ENCODE measurements around the gene SPATA17.

Gene SPATA17

GRCh38 chr1:217897100-217897499, 266.0 kb downstream of the SPATA17 start:
- TF ChIP-seq TARDBP (IDR thresholded peaks at IDR 0.05) (no peak), HDGF (IDR thresholded peaks at IDR 0.05; ENCODE audit: borderline replicate concordance) (no peak), FOXA1 (IDR thresholded peaks at IDR 0.05) (no peak), ARNT (IDR thresholded peaks at IDR 0.05) (no peak), SP1 (IDR thresholded peaks at IDR 0.05) (no peak), PKNOX1 (IDR thresholded peaks at IDR 0.05) (no peak), CTBP1 (IDR thresholded peaks at IDR 0.05; ENCODE audit: borderline replicate concordance) (no peak), NFRKB (IDR thresholded peaks at IDR 0.05) (no peak)
- no peak for DNase-seq (ENCODE audit: extremely low spot score)
- CTCF ChIA-PET: no interaction called here
- POLR2A ChIA-PET: no interaction called here

GRCh38 chr1:217899614-217900013, 268.5 kb downstream of the SPATA17 start:
- DNase-seq (ENCODE audit: extremely low spot score): no peak
- TF ChIP-seq ELF4 (IDR thresholded peaks at IDR 0.05) (no peak), PKNOX1 (IDR thresholded peaks at IDR 0.05) (no peak), TARDBP (IDR thresholded peaks at IDR 0.05) (no peak), ARNT (IDR thresholded peaks at IDR 0.05) (no peak), LEF1 (IDR thresholded peaks at IDR 0.05; ENCODE audit: borderline replicate concordance) (no peak), HDGF (IDR thresholded peaks at IDR 0.05; ENCODE audit: borderline replicate concordance) (no peak), FOXA1 (IDR thresholded peaks at IDR 0.05) (no peak), SP1 (IDR thresholded peaks at IDR 0.05) (no peak), FOXK2 (IDR thresholded peaks at IDR 0.05) (no peak), FOXM1 (IDR thresholded peaks at IDR 0.05; ENCODE audit: borderline replicate concordance) (no peak), ZNF384 (IDR thresholded peaks at IDR 0.05) (no peak), CTBP1 (IDR thresholded peaks at IDR 0.05; ENCODE audit: borderline replicate concordance) (no peak), NFRKB (IDR thresholded peaks at IDR 0.05) (no peak), L3MBTL2 (conservative IDR thresholded peaks at IDR 0.05) (no peak), BHLHE40 (IDR thresholded peaks at IDR 0.05; ENCODE audit: borderline replicate concordance) (no peak)
- CTCF ChIA-PET: no interaction called here
- POLR2A ChIA-PET: no interaction called here

GRCh38 chr1:217907504-217907903, 276.4 kb downstream of the SPATA17 start:
- DNase-seq (ENCODE audit: extremely low spot score): no peak
- TF ChIP-seq NFRKB (IDR thresholded peaks at IDR 0.05) (no peak), FOXK2 (IDR thresholded peaks at IDR 0.05) (no peak), PKNOX1 (IDR thresholded peaks at IDR 0.05) (no peak), SUZ12 (IDR thresholded peaks at IDR 0.05) (no peak), TARDBP (IDR thresholded peaks at IDR 0.05) (no peak), CTBP1 (IDR thresholded peaks at IDR 0.05; ENCODE audit: borderline replicate concordance) (no peak), SP1 (IDR thresholded peaks at IDR 0.05) (no peak), BHLHE40 (IDR thresholded peaks at IDR 0.05; ENCODE audit: borderline replicate concordance) (no peak)
- ChIA-PET POLR2A (no interaction called here), CTCF (interaction anchor here (0.6 kb wide), 1 partner anchor 16 kb away, joined by 4 read pairs; no protein-coding TSS in a partner anchor)

GRCh38 chr1:217910203-217910602, 279.1 kb downstream of the SPATA17 start:
- ChIA-PET POLR2A (no interaction called here), CTCF (no interaction called here)
- no peak for DNase-seq (ENCODE audit: extremely low spot score)
- TF ChIP-seq LEF1 (IDR thresholded peaks at IDR 0.05; ENCODE audit: borderline replicate concordance): no peak
- TF ChIP-seq CTBP1 (IDR thresholded peaks at IDR 0.05; ENCODE audit: borderline replicate concordance): no peak
- TF ChIP-seq SUZ12 (IDR thresholded peaks at IDR 0.05): no peak
- no peak for TF ChIP-seq ZNF384 (IDR thresholded peaks at IDR 0.05)
- TF ChIP-seq PKNOX1 (IDR thresholded peaks at IDR 0.05): no peak
- no peak for TF ChIP-seq TARDBP (IDR thresholded peaks at IDR 0.05)
- no peak for TF ChIP-seq BHLHE40 (IDR thresholded peaks at IDR 0.05; ENCODE audit: borderline replicate concordance)
- TF ChIP-seq ARNT (IDR thresholded peaks at IDR 0.05): no peak
- no peak for TF ChIP-seq FOXK2 (IDR thresholded peaks at IDR 0.05)
- TF ChIP-seq SP1 (IDR thresholded peaks at IDR 0.05): no peak
- TF ChIP-seq HDGF (IDR thresholded peaks at IDR 0.05; ENCODE audit: borderline replicate concordance): no peak

GRCh38 chr1:217910791-217911320, 279.7 kb downstream of the SPATA17 start:
- ChIA-PET CTCF (no interaction called here), POLR2A (no interaction called here)
- DNase-seq (ENCODE audit: extremely low spot score): no peak
- TF ChIP-seq ELF4 (IDR thresholded peaks at IDR 0.05) (no peak), L3MBTL2 (conservative IDR thresholded peaks at IDR 0.05) (no peak), SP1 (IDR thresholded peaks at IDR 0.05) (no peak), CTBP1 (IDR thresholded peaks at IDR 0.05; ENCODE audit: borderline replicate concordance) (no peak), TARDBP (IDR thresholded peaks at IDR 0.05) (no peak), NFRKB (IDR thresholded peaks at IDR 0.05) (no peak), ARNT (IDR thresholded peaks at IDR 0.05) (no peak)

GRCh38 chr1:217911908-217912307, 280.8 kb downstream of the SPATA17 start:
- TF ChIP-seq PKNOX1 (IDR thresholded peaks at IDR 0.05): no peak
- no peak for TF ChIP-seq HDGF (IDR thresholded peaks at IDR 0.05; ENCODE audit: borderline replicate concordance)
- TF ChIP-seq BHLHE40 (IDR thresholded peaks at IDR 0.05; ENCODE audit: borderline replicate concordance): no peak
- TF ChIP-seq NFRKB (IDR thresholded peaks at IDR 0.05): no peak
- no peak for TF ChIP-seq SUZ12 (IDR thresholded peaks at IDR 0.05)
- no peak for TF ChIP-seq FOXA1 (IDR thresholded peaks at IDR 0.05)
- CTCF ChIA-PET: no interaction called here
- POLR2A ChIA-PET: no interaction called here
- peak; percentile 25 for DNase-seq (ENCODE audit: extremely low spot score)
